HG03064 (cell line): Measurements from ENCODE around the gene RBBP9.
"Not testable (repeated sequence)": the region's sequence is repeated elsewhere in the genome, so short reads cannot be mapped to it uniquely, and the experiment has no call there.

Experiments
- ATAC-seq: cut with Tn5 transposase; IDR thresholded peaks from one replicate; pipeline ENCODE4 v1.9.1; 2021; ENCODE audit warnings: low read depth; ENCODE audit not compliant: unreplicated experiment

RBBP9 gene

DNA sequence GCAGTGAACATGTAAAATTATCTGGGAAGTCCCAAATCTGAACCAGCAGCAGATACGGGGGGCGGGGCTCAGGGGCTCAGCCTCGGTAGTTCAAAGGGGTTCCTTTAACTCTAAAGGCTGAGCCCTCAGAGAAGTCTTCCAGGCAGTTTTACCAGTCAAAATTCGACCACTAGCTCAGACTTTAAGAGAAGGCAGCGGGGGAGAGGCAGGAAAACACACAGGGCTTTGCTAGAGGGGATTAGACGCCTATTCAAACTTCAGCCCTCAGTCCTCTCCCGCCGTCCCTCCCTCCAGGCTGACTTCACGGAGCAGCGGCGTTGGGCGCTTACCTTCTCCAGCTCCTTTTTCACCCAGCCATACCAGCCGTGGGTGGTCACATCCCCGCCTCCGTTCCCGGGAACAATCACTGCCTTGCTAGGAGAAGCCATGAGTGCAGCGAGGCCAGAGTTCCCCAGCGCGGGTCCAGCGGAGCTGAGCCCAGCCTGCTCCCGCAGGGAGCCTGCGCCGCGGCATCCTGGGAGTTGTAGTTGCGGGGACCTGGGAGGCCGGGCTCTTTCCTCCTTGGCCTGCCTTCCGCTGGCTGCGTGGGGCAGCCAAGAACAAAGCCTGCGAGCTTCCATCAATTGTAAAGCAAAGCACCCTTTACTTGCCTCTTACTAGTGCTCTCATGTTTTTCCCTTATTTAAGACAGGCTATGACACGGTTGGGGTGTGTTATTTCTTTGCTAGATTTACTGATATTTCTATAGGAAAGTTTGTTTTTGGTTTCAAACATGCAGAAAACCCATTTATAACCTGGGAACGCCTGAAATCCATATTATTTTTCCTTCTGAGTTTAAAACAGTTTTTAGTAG is at the start of gene RBBP9:
RBBP9 (minus strand) TSS at position 486 of the 853 bp plus-strand sequence; CDS start at position 428, 58 bp downstream.
- peak; percentile 96 for ATAC-seq

DNA sequence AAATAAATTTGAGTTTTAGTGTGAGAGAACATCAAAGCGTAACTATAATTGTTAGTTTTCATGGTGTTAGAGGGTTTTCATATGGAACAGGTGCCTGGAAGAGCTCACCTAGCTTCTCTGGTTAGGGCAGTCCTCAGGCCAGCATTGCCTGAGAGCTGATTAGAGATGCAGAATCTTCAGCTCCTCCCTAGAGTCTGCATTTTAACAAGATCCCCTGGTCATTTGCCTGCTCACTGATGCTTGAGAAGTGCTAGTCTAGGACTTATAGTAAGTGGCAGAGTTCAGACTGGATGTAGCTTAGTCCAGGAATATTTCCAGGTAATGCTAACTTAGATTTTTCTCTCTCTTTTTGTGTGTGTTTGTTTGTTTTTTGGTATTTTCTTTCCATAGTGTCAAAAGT is 48.5 kb upstream of the RBBP9 start:
- ATAC-seq: no peak

DNA sequence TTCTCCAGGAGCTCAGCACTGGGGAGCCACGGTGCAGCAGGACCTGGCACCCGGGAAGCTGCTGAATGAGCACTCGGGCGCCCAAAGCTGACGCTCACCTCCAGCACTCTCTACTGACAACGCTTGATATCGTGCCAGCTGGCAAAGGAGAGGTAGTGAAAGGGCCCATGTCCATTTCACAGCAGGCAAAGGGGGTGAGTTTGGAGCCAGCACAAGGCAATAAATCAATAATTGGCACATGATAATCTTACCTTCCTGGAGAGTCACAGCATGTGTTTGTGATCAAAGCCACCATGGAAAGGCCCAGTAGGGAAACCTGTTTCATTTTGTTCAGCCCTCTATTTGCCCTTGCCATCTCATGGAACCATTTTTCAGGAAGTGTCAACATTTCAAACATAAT is 46.9 kb upstream of the RBBP9 start:
- ATAC-seq: no peak

DNA sequence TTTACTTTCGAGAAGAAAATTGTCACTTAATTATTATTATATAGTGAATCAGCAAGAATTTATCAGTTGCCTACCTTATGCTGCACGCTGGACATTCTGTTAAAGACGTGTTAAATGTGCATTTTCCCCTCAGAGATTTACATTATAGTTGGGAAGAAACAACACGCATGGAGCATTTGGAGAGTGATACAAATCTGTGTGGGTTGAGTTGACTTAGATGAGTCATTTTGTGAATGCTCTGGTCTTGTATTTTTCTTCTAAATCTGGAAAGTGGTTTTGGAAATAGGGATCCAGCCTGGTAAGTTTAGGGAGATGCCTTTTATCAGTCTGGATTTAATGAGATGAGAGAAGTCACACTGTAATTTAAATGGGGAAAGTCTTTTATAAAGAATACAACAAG is 46.2 kb upstream of the RBBP9 start:
- ATAC-seq: no peak

DNA sequence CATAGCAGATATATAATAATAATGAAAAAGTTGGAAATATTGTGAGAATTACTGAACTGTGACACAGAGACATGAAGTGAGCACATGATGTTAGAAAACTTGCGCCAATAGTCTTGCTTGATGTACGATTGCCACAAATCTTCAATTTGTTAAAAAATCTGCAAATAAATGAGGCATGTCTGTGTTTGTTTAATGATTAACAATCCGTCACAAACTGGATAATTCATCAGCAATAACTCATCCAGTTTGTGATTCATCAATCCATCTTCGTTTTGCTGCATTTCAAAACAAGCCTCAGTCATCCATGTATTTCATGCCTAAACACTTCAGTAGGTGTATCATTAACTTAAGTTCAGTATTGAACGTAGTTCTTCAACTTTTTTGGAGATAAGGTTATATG is 44.7 kb upstream of the RBBP9 start:
- no peak for ATAC-seq

DNA sequence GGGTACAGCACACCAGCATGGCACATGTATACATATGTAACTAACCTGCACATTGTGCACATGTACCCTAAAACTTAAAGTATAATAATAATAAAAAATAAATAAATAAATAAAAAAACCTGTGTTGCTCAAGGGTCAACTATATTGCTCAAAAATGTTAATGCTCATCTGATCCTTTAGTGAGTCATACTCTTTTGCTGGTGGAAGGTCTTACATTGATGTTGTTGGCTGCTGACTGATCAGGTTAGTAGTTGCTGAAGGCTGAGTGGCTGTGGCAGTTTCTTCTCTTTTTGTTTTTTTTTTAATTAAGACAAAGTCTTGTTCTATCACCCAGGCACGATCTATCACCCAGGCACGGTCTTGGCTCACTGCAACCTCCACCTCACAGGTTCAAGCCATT is 40.6 kb upstream of the RBBP9 start:
- ATAC-seq: no peak

DNA sequence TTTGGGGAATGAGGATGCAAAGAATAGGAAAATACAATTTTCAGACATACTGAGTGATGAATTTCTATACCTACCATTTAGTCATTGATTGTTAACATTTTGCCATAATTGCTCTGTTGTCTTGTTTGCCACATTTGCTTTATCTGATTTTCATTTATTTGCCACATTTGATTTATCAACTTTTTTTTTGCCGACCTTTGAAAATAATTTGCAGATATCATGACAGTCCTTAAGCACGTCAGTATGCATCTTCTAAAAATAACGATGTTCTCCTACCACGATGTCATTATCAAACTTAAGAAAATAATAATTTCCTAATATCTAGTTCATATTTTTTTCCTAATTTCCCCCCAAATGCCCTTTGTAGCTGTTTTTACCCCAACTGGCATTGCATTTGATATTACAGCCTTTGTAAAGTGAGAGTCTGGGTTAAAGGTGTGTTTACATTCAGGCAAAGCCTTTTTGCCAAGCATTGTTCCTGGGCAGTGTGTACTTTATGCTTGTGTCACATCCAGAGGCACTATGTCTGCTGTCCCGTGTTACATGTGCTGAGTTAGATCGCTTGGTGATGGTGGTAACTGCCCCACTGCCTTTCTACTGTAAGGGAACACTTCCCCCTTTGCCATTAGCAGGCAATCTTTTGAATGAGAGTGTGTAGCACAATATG is 37.1 kb upstream of the RBBP9 start:
- ATAC-seq: no peak

DNA sequence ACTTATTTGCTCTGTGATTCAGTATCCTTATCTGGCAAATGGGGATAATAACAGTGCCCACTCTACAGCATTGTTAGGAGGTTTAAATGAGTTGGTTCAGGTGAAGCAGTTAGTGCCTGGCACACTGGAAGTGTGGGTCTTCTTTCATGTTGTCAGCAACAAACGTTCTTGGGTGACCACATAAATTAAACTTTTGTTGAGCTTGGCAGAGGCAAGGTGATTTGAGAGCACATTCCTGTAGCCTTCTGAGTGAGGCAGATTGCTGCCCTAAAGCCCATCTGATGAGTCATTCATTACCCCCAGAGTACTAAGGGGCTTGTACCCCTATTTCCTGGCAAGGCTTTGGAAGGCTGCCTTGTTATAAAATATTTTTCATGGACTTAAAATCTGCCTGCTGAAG is 36.5 kb upstream of the RBBP9 start:
- no peak for ATAC-seq

DNA sequence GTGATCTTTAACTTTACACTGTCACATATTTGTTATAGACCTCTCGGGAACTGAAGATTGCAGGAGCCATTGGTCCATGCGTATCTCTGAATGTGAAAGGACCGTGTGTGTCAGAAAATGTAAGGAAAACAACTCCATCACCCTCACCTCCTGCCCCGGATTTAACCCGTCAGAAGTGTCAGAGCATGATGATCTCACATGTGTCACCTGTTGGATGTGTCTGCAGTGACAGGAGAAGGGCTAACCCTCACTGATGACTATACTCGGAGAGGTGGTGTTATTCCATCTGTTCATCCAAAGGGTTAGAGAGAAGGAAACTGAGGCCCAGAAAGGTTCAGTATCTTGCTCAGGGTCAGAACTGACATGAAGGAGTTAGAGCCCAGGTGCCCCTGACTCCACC is 35.6 kb upstream of the RBBP9 start:
- no peak for ATAC-seq

DNA sequence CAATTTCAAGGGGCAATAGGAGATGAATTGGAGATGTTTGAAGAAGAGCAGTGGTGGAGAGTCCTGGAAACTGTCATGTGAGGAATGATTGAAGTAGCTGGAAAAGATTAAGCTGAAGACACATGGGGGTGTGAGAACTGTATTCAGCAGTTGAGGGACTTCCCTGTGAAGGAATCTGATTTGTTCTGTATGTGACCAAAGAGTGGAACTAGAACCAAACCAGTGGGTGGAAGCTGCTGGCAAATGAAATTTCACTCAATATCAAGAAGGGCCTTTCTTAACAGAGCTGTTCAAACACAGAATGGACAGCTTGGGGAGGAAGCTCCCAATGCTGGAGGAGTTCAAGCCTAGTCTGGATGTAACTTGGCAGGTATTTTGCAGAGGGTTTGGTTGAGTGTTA is 32.0 kb upstream of the RBBP9 start:
- ATAC-seq: no peak

DNA sequence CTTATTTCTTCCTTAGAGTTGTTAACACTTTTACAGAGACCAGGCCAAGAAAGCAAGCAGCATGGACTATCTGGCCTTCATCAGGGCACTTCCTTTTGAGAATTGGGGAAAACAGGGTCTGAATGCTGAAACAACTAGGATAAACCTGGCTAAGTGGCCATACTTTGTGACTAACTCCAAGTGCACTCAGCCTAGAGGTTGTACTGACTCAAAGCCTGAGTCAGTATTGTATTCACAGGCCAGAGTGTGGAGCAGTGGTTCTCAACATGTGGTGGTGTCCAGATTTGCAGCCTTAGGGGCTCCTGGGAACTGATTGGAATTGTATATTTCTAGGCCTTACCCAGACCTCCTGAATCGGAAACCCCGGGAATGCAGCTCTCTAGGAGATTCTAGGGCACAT is 30.8 kb upstream of the RBBP9 start:
- ATAC-seq: no peak

DNA sequence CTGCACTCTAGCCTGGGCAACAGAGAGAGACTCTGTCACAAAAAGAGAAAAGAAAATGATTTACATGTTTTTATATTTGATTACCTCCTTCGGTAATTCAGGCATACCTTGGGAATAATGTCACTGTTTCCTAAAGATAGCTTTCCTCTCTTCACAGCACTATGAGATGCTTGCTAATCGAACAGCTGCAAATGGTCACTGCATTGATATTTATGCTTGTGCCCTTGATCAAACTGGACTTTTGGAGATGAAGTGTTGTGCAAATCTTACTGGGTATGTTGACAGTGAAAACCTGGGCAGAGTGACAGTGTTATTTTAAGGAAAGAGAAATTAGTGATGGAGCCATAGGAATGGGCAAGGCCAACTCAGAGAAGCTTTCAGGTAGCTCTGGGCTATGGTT is 30.3 kb upstream of the RBBP9 start:
- no peak for ATAC-seq

DNA sequence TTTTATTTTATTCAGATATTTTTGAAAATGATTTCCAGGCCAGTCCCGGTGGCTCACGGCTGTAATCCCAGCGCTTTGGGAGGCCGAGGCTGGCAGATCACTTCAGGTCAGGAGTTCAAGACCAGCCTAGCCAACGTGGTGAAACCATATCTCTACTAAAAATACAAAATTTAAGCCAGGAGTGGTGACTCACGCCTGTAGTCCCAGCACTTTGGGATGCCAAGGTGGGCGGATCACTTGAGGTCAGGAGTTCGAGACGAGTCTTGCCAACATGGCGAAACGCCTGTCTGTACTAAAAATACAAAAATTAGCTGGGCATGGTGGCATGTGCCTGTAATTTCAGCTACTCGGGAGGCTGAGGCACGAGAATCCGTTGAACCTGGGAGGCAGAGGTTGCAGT is 29.7 kb upstream of the RBBP9 start:
- ATAC-seq: not testable (repeated sequence)

DNA sequence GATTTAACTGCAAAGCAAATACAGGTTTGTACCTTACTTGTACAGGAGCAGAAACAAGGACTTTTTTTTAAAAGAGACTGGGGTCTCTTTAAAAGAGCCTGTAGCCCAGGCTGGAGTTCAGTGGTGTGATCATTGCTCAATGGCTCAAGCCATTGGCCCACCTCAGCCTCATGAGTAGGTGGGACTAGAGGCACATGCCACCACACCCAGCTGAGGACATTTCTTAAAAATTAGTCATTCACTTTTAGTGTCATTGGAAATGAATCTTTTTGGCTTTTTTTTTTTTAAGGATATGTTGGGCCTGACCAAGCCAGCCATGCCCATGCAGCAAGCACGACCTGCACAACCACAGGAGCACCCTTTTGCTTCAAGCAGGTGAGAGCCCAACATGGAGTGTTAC is 27.6 kb upstream of the RBBP9 start:
- ATAC-seq: no peak

DNA sequence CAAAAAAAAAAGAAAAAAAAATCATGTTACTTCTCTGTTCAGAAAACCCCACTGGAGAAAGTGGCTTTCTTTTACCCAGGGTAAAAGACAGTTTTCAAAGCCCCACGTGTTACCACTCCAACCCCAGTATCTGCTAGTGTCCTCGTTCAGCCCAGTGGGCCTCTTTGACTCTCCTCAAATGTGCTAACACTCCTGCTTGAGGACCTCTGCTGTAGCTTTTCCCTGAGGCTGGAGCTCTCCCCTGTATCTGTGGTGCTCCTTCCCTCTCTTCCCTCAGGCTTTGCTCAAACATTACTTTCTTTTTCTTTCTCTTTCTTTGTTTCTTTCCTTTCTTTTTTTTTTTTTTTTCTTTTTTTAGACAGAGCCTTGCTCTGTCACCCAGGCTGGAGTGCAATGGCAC is 26.0 kb upstream of the RBBP9 start:
- no peak for ATAC-seq

DNA sequence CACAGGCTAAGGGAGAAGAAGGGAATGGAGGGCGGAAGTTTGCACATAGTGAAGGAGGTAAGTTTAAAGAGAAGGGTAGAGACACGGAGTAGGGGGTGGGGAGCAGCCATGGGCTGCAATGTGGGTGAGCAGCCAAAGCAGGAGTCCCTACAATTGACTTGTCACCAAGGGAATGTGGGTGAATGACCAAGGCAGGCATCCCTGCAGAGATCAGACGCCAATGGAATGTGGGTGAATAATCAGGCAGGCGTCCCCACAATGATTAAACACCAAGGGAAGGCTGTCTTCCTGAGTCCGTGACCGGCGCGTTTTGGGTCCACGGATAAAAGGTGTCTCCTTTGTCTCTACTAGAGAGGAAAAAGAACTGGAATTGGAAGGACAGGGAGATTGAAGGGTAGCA is 25.0 kb upstream of the RBBP9 start:
- not testable (repeated sequence) for ATAC-seq

DNA sequence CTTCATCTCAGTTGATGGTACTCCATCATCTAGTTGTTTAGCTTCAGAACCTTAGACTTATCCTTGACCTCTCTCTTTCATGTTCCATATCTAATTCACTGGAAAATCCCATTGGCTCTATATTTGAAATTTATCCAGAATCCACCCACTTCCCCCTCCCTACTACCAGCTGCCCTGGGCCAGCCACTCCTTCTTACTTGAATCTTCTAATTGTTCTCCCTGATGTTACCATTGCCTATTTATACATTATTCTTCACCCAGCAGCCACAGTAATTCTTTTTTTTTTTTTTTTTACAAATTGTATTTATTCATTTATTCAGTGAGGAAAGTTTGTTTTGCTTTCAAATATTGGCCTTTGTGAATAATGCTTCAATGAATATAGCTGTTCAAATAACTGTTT is 18.9 kb upstream of the RBBP9 start:
- ATAC-seq: no peak

DNA sequence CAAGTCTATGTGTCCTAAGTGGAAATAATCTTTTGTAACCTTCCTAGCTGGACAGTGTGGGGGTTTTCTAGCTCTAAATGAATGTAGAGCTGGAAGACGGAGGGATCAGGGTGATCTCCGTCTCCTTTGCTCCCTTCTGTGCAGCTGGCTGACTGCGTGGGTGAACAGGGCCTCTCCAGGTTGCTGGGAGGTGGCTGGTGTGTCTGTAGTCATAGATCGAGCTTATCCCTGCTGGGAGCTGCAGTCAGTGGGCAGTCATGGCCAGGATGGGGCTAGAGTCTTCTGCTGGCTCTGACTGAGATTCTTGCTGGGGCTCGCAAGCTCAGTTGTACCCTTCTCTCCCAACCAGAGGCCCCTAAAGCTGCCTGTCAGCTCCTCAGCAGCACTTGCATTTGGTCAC is 17.1 kb upstream of the RBBP9 start:
- ATAC-seq: no peak

DNA sequence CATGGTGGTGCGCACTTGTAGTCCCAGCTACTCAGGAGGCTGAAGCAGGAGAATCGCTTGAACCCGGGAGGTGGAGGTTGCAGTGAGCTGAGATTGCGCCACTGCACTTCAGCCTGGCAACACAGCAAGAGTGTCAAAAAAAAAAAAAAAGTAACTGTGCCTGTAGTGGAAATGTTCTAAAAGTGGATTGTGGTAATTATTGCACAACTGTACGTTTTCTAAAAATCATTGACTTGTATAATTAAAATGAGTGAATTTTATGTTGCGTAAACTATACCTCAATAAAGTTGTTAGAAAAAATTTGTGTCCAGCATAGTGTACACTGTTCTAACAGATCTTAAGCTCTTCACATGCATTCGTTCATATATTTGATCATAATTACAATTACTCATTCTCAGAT is 16.2 kb upstream of the RBBP9 start:
- ATAC-seq: no peak

DNA sequence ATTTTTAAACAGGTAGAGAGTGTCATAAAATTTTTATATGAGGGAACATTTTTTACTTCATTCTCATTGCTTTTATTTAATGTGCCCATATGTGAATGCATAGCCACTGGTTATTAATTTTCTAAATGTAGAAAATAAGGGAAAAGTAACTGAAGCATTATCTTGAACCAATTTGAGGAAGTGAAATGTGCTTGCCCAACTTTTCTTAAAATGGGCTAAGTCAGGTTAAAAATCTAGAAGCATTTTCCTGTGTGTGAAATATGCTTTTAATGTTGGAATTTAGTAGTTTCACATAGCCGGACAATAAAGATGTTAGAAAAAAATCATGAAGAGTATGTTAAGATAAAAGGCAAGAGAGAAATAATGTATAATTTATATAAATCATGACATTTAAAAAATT is 14.5 kb upstream of the RBBP9 start:
- no peak for ATAC-seq

DNA sequence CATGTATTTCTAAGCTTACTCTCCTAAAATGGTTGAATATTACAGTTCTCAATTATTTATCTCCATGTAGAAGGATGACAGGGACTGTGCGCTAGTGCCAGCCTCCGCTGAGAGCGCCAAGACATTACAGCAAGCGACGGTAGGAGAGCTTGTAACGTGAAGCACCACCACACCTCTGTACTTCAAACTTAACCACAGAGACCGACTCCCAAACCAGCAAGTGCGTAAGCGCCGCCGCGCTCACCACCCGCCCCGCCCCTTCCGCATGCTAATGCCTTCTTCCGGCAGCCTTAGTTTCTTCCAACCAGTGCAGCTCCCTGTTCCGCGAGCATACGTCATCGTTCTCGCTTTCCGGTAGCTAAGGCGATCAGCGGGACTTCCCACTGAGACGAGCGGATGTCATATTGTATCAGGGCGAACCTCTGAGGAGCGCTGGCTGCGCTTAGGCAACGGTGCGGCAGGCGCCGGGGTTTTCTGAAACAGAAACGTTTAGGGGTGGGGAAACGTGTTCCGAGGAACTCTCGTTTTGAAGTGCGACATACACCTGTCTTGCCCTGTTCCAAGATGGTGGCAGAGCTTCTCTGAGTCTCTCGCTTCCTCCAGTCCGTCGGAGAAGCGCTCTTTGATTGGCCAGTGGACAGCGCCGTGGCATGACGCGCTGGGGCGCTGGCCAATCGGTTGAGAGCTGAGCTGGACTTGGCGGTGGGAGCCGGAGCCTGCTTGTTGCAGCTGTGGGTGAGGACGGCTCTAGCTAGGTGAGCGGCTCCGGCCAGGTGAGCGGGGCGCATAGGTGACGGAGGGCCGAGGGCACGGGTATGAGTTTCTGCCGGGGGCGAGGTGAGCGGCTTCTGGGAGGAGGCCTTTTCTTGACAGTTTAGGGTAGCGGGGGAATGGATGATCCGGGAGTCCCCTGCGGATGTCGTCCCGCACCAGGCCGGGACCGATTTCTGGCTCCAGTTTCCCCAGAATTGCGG is 10.5 kb upstream of the RBBP9 start, which contains the start of gene SEC23B:
SEC23B (plus strand) TSS at position 723 of the 974 bp plus-strand sequence. CDS start 2,896 bp downstream, outside the sequence.
- peak; percentile 95 for ATAC-seq
